ENCODE data around the gene CENPH.

CENPH gene

GRCh38 chr5:69257577-69257976 lies 68.2 kb downstream of the CENPH start:
- no peaks in the 10 kb centered on the region for H3K27me3 Mint-ChIP-seq
- H3K27ac Mint-ChIP-seq, result no peak overlapping the region
- H3K4me1 Mint-ChIP-seq (ENCODE audit: low read depth), result no peaks in the 10 kb centered on the region
- peaks cover 59% of the 10 kb centered on the region for H3K36me3 Mint-ChIP-seq (ENCODE audit: low read depth)
- H3K9me3 Mint-ChIP-seq, result no peaks in the 10 kb centered on the region
- no peak overlapping the region for H3K4me3 Mint-ChIP-seq
